Activated T-cell treated with anti-CD3 and anti-CD28 coated beads for 4 hours (primary cell): ENCODE results near the gene SPEG.

ENCODE experiments used
- DNase-seq: peaks from one replicate; pipeline ENCODE4 v3.0.0-alpha.2; 2020

SPEG gene

DNA sequence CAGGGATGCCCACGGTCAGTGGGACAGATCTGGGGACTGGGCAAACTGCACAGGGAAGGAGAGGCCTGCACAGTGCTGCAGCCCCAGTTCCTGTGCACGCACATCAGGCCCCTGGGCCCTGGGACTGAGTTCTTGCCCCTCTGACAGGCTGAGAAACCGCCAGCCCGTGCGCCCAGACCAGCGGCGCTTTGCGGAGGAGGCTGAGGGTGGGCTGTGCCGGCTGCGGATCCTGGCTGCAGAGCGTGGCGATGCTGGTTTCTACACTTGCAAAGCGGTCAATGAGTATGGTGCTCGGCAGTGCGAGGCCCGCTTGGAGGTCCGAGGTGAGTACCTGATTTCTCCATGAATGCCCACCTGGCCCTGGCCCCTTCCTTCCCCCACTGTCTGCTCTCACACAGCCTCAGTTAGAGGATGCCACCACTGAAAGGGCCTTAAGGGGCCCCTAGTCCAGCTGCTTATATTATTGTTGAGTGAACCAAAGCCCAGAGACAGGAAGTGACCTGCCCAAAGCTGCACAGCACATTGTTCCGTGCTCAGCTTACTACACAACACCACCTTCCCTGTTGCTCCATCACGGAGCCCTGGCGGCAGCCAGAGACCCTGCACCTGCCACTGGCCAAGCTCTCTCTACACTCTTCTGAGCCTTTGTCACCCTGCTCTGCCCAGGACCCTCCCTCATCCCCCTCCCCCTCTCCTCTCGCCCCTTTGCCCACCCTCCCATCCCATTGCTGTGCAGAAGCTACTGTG, 29.8 kb downstream of the SPEG start:
- DNase-seq, result no peak

DNA sequence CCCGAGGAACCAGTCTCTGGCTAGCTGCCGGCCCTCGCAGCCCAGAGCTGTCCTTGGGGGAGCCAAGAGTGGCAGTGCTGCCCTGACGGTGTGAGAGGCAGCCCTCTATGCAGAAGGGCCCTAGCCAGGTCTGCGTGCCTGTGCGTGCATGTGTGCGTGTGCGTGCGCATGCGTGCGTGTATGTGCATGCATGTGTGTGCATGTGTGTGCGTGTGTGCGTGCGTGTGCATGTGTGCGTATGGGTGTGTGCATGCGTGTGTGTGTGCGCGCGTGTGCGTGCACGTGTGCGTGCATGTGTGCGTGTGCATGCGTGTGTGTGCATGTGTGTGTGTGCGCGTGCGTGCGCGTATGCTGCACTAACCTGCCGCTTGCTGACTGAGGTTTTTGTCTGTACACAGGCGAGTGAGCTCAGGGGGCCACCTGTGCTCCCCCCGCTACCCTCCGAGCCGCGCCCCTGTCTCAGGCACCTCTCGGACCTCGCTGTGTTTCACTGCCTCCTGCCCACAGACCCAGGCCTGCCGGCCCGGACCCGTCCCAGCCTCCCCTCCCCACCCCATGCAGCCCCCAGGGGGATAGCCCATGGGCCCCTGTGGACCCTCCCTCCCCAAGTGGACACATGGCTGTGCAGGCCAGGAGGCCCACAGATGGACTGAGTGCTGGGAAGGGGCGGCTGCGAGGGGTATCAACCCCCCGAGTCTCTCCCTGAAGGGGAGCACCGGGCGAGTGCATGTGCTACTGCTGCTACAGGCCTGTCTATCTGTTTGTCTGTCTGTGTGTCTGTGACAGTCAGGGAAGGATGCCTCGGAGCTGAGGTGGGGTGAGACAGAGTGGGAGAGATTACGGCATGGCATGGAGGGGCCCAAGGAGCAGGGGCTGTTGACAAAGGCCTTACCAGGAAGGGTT, 31.3 kb downstream of the SPEG start:
- no peak for DNase-seq

DNA sequence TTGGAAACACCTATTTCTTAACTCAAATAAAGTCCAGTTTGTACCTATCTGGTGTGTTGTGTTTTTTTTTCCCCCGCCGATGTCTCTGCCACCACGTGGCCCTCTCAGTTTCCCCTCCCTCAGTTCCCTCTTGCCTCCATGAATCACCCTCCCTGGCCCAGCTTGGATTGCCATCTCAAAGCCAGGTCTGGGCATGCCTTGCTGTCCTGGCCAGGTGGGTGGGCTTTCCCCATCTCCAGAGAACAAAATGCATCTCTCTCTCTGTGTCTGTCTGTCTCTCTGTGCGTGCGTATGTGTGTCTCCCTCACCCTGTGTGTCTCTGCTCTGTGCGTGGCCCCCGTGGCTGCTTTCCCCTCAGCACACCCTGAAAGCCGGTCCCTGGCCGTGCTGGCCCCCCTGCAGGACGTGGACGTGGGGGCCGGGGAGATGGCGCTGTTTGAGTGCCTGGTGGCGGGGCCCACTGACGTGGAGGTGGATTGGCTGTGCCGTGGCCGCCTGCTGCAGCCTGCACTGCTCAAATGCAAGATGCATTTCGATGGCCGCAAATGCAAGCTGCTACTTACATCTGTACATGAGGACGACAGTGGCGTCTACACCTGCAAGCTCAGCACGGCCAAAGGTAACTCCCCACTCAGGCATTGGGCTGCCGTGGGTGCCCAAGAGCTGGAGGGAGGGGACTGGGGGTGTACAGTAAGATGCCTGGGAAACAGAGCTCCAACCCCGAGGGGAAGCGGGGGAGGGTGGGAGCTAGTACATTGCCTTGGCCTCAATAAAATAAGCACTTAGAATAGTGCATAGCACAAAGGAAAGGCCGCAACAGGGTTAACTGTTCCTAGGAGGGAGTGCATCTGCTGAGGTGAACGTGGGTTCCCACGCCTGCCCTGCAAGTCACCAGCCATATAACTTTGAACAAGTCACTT, 32.4 kb downstream of the SPEG start:
- no peak for DNase-seq

DNA sequence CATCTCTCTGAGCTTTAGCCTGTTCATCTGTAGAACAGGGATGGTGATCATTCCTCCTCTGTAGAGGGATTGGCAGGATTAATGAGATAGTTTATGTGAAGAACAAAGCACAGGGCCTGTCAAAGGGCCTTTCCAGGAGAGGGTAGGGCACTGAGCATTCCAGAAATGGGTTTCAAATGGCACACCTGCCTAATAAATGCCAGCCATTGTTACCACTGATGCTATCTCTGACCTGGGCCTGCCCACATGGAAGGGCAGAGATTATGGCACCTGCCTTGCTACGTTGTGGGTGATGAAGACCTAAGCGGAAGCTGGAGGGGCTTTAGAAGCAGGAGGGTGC, 33.1 kb downstream of the SPEG start:
- DNase-seq, result no peak

DNA sequence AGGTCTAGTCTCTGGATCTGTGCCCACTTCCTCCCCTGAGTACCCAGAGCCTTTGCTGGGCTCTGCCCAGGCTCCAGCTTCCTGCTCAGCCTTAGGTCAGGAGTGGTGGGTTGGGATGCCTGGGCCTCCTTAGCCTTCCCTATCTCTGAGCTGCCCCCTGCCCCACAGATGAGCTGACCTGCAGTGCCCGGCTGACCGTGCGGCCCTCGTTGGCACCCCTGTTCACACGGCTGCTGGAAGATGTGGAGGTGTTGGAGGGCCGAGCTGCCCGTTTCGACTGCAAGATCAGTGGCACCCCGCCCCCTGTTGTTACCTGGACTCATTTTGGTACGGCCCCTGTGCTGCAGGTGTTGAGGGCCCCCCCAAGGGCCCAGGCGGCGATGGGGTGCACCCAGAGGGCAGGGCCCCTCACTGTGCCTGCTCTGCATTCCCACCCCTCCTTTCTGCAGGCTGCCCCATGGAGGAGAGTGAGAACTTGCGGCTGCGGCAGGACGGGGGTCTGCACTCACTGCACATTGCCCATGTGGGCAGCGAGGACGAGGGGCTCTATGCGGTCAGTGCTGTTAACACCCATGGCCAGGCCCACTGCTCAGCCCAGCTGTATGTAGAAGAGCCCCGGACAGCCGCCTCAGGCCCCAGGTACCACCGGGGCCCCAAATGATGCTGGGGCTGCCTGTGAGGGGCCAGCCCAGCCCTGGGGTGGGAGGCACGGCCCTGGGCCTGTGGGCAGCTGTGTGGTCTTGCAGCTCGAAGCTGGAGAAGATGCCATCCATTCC, 34.0 kb downstream of the SPEG start:
- no peak for DNase-seq

DNA sequence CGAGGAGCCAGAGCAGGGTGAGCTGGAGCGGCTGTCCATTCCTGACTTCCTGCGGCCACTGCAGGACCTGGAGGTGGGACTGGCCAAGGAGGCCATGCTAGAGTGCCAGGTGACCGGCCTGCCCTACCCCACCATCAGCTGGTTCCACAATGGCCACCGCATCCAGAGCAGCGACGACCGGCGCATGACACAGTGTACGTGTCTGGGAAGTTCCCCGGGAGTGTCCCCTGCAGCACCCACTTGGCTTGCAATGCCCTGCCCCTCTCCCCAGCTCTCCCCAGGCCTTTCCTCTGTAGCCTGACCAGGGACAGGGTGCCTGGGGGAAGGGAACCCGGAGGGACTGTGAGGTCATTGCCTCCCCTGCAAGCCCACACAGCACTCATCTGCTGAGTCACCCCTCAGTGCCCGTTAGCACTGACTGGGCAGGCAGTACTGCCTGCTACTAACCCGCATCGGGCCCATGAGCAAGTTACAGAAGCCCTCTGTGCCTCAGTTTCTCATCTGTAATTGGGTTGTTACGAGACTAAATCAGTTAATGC, 34.6 kb downstream of the SPEG start:
- DNase-seq, result no peak

DNA sequence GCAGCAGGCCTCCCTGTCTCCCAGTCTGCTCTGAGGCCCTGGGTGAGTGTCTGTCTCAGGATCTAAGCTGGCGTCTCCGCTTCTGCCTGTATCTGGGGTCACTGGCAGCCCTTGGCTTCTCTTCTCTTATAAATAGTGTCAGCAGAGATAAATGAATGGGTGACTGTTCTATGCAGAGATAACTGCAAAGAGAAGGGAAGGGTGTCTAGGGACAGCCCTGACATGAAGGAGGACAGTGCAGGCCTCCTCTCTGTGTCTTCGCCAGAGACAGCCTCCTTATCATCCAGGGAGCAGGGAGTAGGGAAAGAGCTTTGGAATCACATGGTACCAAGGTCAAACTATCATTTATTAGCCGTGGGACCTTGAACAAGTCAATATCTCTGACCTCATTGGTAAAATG, 35.8 kb downstream of the SPEG start:
- no peak for DNase-seq

DNA sequence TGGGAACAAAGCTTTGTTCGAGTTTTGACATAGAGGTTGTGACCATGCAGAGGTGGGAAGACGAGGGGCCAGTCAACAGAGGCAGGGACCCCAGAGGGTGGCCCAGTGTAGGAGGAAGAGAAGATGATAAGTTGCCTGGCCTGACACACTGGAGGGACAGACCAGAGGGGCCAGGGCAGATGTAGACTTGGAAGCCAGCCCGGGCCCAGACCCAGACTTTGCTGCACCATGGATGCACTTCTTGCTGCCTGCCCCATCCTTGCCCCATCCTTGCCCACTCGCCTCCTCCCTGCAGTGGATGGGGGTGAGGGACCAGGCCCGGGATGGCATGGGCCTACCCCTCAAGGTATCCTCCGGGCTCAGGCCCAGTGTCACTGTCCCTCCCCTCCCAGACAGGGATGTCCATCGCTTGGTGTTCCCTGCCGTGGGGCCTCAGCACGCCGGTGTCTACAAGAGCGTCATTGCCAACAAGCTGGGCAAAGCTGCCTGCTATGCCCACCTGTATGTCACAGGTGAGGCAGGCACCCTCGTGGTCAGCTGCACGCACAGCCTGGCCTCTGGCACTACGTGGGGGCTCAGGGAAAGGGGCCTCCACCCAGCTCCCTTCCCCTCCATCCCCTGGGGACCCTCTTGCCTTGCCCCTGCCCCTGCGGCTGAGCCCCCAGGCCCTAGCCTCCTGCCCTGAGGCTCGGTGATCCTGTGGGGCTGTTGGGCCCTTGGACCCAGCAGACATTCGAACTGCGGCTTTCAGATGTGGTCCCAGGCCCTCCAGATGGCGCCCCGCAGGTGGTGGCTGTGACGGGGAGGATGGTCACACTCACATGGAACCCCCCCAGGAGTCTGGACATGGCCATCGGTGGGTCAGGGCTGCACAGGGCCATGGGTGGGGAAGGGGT, 37.1 kb downstream of the SPEG start:
- DNase-seq, result no peak

DNA sequence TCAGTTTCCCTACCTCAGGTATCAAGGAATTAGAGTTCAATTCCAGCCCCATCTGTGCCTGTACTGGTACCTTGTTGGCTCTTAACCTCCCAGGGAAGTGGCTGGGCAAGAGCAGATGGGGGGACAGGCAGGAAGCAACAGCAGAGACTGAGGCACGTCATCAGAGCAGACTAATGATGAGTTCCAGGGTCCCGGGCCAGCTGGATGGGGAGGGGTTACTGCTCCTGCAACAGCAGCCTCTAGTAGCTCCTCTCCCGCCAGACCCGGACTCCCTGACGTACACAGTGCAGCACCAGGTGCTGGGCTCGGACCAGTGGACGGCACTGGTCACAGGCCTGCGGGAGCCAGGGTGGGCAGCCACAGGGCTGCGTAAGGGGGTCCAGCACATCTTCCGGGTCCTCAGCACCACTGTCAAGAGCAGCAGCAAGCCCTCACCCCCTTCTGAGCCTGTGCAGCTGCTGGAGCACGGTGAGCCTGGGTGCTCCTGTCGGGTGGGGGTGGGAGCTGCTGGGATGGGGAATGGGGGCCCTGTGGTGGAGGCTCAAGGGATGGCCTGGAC, 38.1 kb downstream of the SPEG start:
- no peak for DNase-seq

DNA sequence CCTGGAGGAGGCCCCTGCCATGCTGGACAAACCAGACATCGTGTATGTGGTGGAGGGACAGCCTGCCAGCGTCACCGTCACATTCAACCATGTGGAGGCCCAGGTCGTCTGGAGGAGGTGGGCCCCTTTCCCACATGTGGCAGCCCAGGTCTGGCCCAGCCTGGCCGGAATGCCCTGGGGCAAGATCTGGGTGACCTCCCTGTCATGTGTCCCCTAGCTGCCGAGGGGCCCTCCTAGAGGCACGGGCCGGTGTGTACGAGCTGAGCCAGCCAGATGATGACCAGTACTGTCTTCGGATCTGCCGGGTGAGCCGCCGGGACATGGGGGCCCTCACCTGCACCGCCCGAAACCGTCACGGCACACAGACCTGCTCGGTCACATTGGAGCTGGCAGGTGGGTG, 38.9 kb downstream of the SPEG start:
- DNase-seq, result no peak

DNA sequence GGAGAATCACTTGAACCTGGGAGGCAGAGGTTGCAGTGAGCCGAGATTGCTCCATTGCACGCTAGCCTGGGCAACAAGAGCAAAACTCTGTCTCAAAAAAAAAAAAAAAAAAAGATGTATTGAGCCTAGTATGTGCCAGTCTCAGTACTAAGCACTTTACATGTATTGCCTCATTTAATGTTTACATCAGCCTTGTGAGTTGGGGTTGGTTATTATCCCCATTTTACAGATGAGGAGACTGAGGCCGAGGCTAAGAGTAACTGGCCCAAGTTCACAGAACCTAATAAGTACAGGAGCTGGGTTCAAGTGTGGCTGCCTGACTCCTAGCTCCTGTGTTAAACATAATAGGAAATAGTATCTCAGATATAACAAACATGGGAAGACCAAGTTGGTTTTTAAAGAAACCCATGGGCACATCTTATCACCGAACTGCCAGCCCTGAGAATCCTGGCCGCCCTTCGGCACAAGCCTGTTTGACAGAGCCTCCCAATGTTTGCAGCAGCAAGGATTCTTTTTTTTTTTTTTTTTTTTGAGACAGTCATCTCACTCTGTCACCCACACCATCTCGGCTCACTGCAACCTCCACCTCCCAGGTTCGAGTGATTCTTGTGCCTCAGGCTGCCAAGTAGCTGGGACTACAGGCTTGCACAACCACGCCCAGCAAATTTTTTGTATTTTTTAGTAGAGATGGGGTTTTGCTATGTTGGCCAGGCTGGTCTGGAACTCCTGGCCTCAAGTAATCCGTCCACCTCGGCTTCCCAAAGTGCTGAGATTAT, 39.8 kb downstream of the SPEG start:
- DNase-seq, result no peak

DNA sequence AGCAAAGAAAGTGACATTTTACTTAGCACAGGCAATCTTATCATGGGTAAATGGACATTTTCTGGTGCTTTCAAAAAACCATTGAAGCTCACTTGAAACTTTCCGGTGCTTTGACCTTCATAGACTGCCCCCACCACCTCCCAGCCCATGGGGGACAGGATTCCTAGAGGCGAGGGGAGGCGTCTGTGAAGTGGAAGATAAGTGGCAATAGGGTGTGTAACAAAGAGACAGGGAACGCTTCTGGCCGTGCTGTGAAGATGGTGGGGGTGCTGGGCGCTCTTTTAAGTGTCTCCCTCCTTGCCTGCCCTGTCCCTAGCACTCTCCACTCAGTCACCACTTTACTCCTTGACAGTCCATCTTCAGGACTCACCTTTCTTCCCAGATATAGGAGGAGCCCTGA, 40.6 kb downstream of the SPEG start:
- DNase-seq, result no peak

DNA sequence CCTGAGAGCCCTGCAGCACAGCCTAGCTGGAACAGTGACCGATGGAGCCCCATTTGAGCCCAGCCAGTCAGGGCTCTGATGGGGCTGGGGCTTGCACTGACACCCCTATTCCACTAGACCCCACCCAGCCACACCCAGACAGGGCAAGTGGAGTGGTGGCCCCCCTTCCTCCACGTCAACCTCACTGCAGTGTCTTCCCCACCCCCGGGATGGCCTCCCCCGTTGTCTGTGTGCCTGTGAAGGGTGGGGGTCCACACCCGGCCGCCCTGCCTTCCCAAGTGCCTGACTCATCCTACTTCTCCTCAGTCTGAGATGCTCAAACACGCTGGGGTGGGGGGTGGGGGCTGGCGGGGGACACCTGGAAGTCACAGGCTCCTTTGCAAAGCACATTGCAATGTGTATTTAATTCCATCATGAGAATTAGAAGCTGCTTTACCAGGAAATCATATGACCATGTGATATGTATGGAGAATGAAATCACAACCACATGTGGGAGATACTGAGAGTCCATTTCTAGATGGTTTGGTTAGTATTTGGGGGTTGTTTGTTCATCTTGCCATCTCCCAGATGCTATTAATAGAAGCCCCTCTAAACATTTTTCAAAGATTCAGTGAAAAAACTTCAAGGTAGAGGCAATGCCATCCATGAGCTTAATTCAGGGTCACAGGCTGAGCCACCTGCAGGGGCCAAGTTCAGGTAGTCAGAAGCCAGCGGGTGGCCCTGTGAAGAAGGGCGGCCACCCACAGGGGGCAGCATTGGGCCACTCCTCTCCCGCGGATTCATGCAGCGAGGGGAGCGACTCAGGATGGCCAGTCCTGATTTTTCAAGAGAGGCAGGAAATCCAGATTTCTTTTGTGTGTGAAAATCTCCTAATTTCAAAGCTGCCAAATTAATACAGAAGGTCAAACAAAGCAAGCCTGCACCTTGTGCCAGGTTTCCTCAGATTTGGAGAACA, 41.3 kb downstream of the SPEG start:
- DNase-seq, result peak; percentile 48

DNA sequence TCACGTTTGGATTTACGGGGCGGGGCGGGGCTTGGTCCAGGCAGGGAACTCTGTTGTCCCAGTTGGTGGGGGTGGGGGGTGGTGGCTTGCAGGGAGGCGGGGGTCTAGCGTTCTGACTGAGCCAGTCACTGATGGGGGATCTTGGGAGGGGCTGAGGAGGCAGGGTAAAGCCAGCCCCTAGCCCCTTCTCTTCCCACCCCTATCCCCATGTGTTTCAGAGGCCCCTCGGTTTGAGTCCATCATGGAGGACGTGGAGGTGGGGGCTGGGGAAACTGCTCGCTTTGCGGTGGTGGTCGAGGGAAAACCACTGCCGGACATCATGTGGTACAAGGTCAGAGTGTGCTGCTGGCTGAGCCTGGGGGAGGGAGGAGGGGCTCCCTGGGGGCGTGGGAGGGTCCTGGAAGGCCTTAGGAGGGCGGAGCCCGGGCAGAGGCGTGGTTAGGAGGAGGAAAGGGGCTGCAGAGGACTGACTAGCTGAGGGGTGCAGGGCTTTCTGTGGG, 42.1 kb downstream of the SPEG start:
- no peak for DNase-seq

DNA sequence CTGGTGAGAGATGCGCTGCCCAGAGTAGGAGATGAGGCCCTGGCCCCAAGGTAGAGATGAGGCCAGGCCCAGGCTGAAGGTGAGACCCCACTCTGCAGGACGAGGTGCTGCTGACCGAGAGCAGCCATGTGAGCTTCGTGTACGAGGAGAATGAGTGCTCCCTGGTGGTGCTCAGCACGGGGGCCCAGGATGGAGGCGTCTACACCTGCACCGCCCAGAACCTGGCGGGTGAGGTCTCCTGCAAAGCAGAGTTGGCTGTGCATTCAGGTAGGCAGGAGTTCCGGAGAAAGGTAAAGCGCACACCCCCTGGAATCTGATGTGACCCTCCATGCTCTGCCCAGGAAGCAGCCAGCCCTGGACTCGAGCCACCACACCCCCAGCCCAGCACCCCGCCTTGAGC, 42.5 kb downstream of the SPEG start:
- DNase-seq, result no peak

DNA sequence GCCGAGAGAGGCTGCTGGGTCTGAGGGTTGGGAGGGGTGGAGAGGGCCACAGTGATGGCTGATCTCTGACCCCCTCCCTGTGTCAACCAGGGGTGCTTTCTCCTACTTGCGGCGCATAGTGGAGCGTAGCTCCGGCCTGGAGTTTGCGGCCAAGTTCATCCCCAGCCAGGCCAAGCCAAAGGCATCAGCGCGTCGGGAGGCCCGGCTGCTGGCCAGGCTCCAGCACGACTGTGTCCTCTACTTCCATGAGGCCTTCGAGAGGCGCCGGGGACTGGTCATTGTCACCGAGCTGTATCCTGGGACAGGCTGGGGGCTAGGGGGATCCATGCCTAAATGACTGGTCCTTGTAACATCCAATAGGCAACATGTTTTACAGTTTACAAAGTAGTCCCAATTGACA, 43.2 kb downstream of the SPEG start:
- DNase-seq, result no peak

DNA sequence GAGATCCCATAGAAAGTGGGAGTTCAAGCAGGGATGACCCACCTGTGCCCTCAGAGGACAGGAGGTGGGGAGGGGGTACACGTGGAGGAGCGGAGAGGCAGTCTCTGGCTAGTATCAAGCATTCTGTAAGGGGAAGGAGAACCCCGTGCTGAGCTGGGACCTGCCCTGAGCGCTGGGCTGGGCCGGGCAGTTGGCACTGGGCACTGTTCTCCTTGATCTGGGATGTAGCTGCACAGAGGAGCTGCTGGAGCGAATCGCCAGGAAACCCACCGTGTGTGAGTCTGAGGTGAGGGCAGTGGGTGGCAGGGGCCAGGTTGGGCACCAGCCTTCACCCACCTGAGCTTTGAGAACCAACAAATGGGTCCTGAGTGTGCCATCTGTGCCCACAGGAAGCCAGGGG, 44.3 kb downstream of the SPEG start:
- DNase-seq, result no peak

DNA sequence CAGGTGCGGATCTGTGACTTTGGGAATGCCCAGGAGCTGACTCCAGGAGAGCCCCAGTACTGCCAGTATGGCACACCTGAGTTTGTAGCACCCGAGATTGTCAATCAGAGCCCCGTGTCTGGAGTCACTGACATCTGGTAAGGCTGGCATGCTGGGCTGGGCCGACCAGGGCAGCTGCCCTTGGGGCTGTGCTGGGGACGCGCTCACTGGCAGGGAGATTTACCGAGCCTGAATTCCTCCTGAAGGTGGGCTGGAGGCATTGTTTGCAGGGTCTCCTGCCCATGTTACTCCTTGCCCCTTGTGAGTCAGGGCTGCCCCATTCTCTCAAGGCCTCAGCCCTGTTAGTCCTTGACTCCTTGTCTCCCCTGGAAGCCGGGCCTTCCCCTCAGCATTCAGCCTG, 45.4 kb downstream of the SPEG start:
- no peak for DNase-seq
